Common myeloid progenitor, CD34-positive (primary cell): ENCODE data around the gene KCNH2.

Experiments
- CTCF ChIA-PET: fragments of 350-600 bp; sonication (Branson Sonifier 250); formaldehyde crosslinking; loops from one replicate; lab custom pipeline; 2021; ENCODE audit warnings: antibody characterized with exemption; lab: Charles Lee
- POLR2A ChIA-PET: fragments of 350-600 bp; sonication (Branson Sonifier 250); formaldehyde crosslinking; loops from one replicate; lab custom pipeline; 2021; ENCODE audit warnings: antibody characterized with exemption; lab: Charles Lee
- DNase-seq, 3 donors: peaks; one replicate each; pipeline versions ENCODE4 v3.0.0 to v3.0.0-alpha.2; 2013
- H3K27ac ChIP-seq, 2 experiments: 1 replicate in 1 of 2; 2 replicates in 1 of 2; pipeline ENCODE4 v1.7.0; 2013; ENCODE audit warnings: inconsistent platforms in 2 of 2, low read length in 2 of 2, mild to moderate bottlenecking in 2 of 2, low read depth in 1 of 2, moderate library complexity in 1 of 2; ENCODE audit not compliant: severe bottlenecking in 2 of 2, insufficient read depth in 1 of 2, poor library complexity in 1 of 2
- H3K27me3 ChIP-seq, 5 experiments: replicated peaks in 2 of 5; 1 replicate in 3 of 5; 2 replicates in 2 of 5; pipeline versions ENCODE4 v1.6.1 to v1.7.0; 2013; ENCODE audit warnings: low read length in 4 of 5, mild to moderate bottlenecking in 2 of 5, moderate library complexity in 2 of 5, inconsistent platforms in 1 of 5; ENCODE audit not compliant: insufficient read depth in 5 of 5, control insufficient read depth in 4 of 5
- H3K36me3 ChIP-seq, 4 experiments: 1 replicate in 2 of 4; 2 replicates in 2 of 4; pipeline versions ENCODE4 v1.6.1 to v1.7.0; 2013; ENCODE audit warnings: low read length in 3 of 4, control low read depth in 1 of 4, mild to moderate bottlenecking in 1 of 4; ENCODE audit not compliant: control insufficient read depth in 4 of 4, insufficient read depth in 4 of 4
- H3K4me1 ChIP-seq, 4 experiments: 1 replicate in 3 of 4; 2 replicates in 1 of 4; pipeline versions ENCODE4 v1.6.1 to v1.7.1; 2013; ENCODE audit warnings: low read length in 3 of 4, mild to moderate bottlenecking in 3 of 4, control low read depth in 1 of 4, inconsistent platforms in 1 of 4, moderate library complexity in 1 of 4; ENCODE audit not compliant: control insufficient read depth in 4 of 4, insufficient read depth in 4 of 4; ENCODE audit errors: control extremely low read depth in 1 of 4
- H3K4me3 ChIP-seq, 7 experiments: 1 replicate in 4 of 7; 2 replicates in 3 of 7; pipeline versions ENCODE4 v1.5.1 to v1.7.0; 2013; ENCODE audit warnings: mild to moderate bottlenecking in 7 of 7, low read length in 6 of 7, moderate library complexity in 6 of 7, inconsistent platforms in 2 of 7, low read depth in 2 of 7, control low read depth in 1 of 7; ENCODE audit not compliant: insufficient read depth in 4 of 7, control insufficient read depth in 1 of 7; ENCODE audit errors: extremely low read depth in 1 of 7
- H3K9me3 ChIP-seq, 5 experiments: 1 replicate in 4 of 5; 2 replicates in 1 of 5; pipeline versions ENCODE4 v1.6.1 to v1.7.1; 2013; ENCODE audit warnings: low read length in 4 of 5, mild to moderate bottlenecking in 2 of 5, inconsistent platforms in 1 of 5, low read depth in 1 of 5, moderate library complexity in 1 of 5; ENCODE audit not compliant: control insufficient read depth in 4 of 5, insufficient read depth in 2 of 5; ENCODE audit errors: control extremely low read depth in 1 of 5
- WGBS: methylation state at CpG from one replicate; pipeline ENCODE4 v1.1.5; 2013; ENCODE audit not compliant: insufficient coverage; 5-methylcytosine and 5-hydroxymethylcytosine counted together

Gene KCNH2

GRCh38 chr7:150962553-150963399, 15.3 kb downstream of the KCNH2 start:
- WGBS: 31% methylated on average over 9 of the region's 23 CpGs
- Histone ChIP-seq H3K4me1 (peaks cover 0 to 38% (median 31%) of the 10 kb centered on the region in 4 experiments), H3K27ac (peak overlapping the region in 1 of 2 experiments; percentile 49), H3K9me3 (no peaks in the 10 kb centered on the region), H3K27me3 (peaks cover 0 to 40% (median 19%) of the 10 kb centered on the region in 5 experiments), H3K4me3 (no peak overlapping the region), H3K36me3 (no peaks in the 10 kb centered on the region)
- CTCF ChIA-PET: interaction anchor here (0.6 to 15.2 kb wide), 34 partner anchors 8 to 207 kb away, joined by 3 to 215 read pairs (median 6); partner anchors contain the start of gene NOS3
- POLR2A ChIA-PET: interaction anchor here (0.6 to 0.9 kb wide), 2 partner anchors 21 to 1130 kb away, joined by 4 read pairs; no protein-coding TSS in a partner anchor
- peak; percentile 60 to 73 (median 69) for DNase-seq

GRCh38 chr7:150962290-150962552, 15.9 kb downstream of the KCNH2 start:
- no peak for DNase-seq
- no peak overlapping the region for H3K4me3 ChIP-seq
- no peaks in the 10 kb centered on the region for H3K9me3 ChIP-seq
- CTCF ChIA-PET: interaction anchor here (0.6 to 15.2 kb wide), 28 partner anchors 8 to 618 kb away, joined by 3 to 215 read pairs (median 6); partner anchors contain the start of gene NOS3
- WGBS: 71% methylated on average over 2 of the region's 2 CpGs
- POLR2A ChIA-PET: interaction anchor here (0.9 kb wide), 1 partner anchor 22 kb away, joined by 4 read pairs; no protein-coding TSS in a partner anchor
- H3K4me1 ChIP-seq: peaks cover 0 to 38% (median 32%) of the 10 kb centered on the region in 4 experiments
- no peaks in the 10 kb centered on the region for H3K36me3 ChIP-seq
- peaks cover 0 to 43% (median 22%) of the 10 kb centered on the region in 5 experiments for H3K27me3 ChIP-seq
- H3K27ac ChIP-seq: peak overlapping the region in 1 of 2 experiments; percentile 49

DNA sequence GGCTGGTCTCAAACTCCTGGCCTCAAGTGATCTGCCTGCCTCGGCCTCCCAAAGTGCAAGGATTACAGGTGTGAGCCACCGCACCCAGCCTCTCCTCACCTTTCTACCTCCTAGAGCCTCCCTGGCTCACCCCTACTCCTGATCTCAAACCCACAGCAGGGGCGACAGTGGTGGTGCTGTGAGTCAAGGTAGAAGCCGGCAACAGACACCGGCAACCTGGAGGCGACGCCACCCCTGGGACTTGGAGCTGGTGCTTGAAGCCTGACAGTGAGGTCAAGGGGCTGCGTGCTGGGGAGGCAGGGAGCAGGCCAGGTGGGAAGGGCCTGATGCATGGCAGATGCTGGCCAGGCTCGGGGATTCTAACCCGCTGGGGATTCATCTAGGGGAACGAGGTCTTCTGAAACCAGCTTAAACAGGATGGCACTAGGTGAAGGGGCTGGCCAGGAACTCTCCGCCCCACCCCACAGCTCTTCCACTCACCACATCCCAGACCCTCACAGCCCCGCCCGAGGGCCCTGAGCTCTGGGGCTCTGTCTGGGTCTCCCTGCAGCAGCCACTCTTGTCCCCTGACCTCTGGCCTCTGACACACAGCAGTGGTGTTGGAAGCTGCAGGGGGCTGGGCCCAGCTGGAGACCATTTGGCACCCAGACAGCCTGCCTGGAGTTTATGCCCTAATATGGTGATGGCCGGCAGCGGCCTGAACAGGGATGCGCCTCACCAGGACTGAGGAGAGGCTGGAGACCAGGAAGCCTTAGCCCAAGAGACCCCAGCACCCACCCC, 16.4 kb downstream of the KCNH2 start:
- ChIA-PET POLR2A (no interaction called here), CTCF (interaction anchor here (0.6 to 15.2 kb wide), 27 partner anchors 8 to 617 kb away, joined by 3 to 215 read pairs (median 6); partner anchors contain the start of gene NOS3)
- H3K9me3 ChIP-seq: no peaks in the 10 kb centered on the region
- H3K4me1 ChIP-seq: peaks cover 0 to 38% (median 32%) of the 10 kb centered on the region in 4 experiments
- DNase-seq: no peak
- H3K4me3 ChIP-seq: no peak overlapping the region
- WGBS: 95% methylated on average over 13 of the region's 17 CpGs
- H3K27me3 ChIP-seq: peaks cover 0 to 47% (median 22%) of the 10 kb centered on the region in 5 experiments
- H3K36me3 ChIP-seq: no peaks in the 10 kb centered on the region
- peak overlapping the region in 1 of 2 experiments; percentile 49 for H3K27ac ChIP-seq

DNA sequence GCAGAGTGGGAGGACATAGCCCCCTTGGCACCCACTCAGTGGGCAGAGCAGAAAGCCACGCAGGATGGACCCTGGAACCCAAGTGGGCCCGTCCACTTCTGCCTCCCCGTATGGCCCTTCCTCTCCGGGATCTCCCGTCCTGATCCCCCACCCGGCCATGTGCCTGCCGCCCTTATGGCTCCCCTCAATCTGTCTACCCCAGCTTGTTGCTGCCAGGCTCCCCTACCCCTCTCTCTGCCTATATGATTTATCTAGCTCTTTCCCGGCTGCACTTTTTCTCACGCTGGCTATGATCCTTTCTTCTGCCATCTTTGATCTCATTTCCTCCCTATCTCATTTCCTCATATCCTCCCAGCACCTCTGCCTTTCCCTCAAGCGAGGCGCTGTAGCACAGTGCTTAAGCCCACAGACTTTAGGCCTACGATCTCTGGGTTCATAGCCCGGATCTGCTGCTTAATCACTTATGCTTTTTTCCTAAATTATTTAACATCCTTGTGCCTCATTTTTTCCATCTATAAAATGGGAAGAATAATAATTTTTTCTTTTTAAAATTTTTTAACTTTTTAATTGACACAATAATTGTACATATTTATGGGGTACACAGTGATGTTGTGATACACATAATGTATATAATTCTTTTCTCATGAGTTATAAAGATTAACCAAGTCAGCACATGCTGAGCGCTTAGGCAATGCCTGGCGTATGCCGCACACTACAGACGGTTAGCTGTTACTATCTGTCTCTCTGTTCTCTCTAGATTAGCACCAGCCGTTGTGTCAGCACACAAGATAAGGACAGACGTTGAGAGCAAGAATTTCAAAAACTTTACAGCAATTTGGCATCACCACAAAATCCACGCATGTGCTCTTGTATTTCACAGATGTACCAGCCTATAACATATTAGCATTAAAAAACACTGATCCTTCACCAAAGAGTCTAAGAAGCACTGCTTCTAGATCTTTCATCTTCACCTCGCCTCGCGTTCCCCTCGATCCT, 18.1 kb downstream of the KCNH2 start:
- Histone ChIP-seq H3K4me1 (peaks cover 0 to 46% (median 38%) of the 10 kb centered on the region in 4 experiments), H3K9me3 (no peaks in the 10 kb centered on the region), H3K27me3 (peaks cover 0 to 54% (median 22%) of the 10 kb centered on the region in 5 experiments), H3K27ac (peak overlapping the region in 1 of 2 experiments; percentile 77), H3K4me3 (no peak overlapping the region), H3K36me3 (no peaks in the 10 kb centered on the region)
- DNase-seq: peak; percentile 73 to 87 (median 87)
- WGBS: 55% methylated on average over 20 of the region's 24 CpGs
- POLR2A ChIA-PET: interaction anchor here (1.3 kb wide), 1 partner anchor 9 kb away, joined by 3 read pairs; no protein-coding TSS in a partner anchor
- CTCF ChIA-PET: interaction anchor here (0.9 to 15.2 kb wide), 13 partner anchors 9 to 152 kb away, joined by 3 to 215 read pairs (median 5); partner anchors contain the start of gene NOS3

DNA sequence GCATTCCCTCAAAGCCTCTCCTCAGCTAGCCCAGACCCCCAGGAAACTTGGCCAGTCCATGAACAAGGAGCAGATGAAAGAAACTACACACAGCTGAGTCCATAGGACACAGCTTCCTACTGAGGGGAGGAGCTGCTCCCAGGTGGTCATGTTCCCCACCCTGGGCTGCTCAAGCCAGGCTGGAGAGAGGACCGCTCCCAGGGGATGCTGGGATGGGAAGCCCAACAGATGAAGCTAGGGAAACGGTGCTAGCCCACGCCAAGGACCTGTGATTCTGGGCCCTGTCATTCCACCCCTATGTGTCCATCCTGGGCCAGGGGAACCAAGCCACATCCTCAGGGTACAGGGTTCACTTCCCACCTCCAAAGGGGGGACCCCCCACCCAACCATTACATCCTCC, 19.0 kb downstream of the KCNH2 start:
- H3K27me3 ChIP-seq: peaks cover 0 to 59% (median 20%) of the 10 kb centered on the region in 5 experiments
- no peaks in the 10 kb centered on the region for H3K9me3 ChIP-seq
- H3K36me3 ChIP-seq: no peaks in the 10 kb centered on the region
- peaks cover 0 to 40% (median 29%) of the 10 kb centered on the region in 4 experiments for H3K4me1 ChIP-seq
- CTCF ChIA-PET: interaction anchor here (0.8 to 15.2 kb wide), 11 partner anchors 9 to 81 kb away, joined by 3 to 215 read pairs (median 3); no protein-coding TSS in a partner anchor
- POLR2A ChIA-PET: interaction anchor here (1.3 kb wide), 1 partner anchor 10 kb away, joined by 3 read pairs; no protein-coding TSS in a partner anchor
- H3K27ac ChIP-seq: peak overlapping the region in 1 of 2 experiments; percentile 77
- no CpG with 5 or more reads among the region's 3 CpGs for WGBS
- no peak overlapping the region for H3K4me3 ChIP-seq
- DNase-seq: no peak

DNA sequence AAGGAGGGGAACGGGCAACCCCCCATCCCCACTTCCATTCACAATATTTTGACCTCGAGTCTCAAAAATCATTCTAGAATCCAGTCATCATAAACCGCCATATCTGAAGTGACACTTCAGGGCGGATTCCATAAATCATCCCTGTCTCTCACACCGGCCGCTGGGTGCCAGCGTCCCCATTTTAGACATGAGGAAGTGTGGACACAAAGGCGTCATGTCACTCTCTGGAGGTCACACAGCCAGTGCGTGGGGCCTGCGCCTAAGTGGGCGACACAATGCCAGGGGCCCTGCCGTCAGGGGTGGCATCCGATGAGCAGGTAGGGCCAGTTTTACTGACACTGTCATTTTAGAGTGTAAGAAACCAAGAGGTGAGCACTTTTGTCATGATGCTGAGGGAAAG, 19.5 kb downstream of the KCNH2 start:
- no peaks in the 10 kb centered on the region for H3K36me3 ChIP-seq
- ChIA-PET CTCF (interaction anchor here (0.8 to 15.2 kb wide), 5 partner anchors 9 to 54 kb away, joined by 3 to 215 read pairs (median 3); no protein-coding TSS in a partner anchor), POLR2A (interaction anchor here (1.3 kb wide), 1 partner anchor 10 kb away, joined by 3 read pairs; no protein-coding TSS in a partner anchor)
- no peak overlapping the region for H3K27ac ChIP-seq
- H3K4me3 ChIP-seq: no peak overlapping the region
- 65% methylated on average over 9 of the region's 13 CpGs for WGBS
- DNase-seq: peak in 2 of 3 donors; percentile 49 to 55
- no peaks in the 10 kb centered on the region for H3K9me3 ChIP-seq
- H3K27me3 ChIP-seq: peaks cover 0 to 59% (median 20%) of the 10 kb centered on the region in 5 experiments
- H3K4me1 ChIP-seq: peaks cover 0 to 37% (median 28%) of the 10 kb centered on the region in 4 experiments
